ENCODE measurements around the gene CLEC9A. TPM values are rescaled to one million over a fixed set of nuclear protein-coding genes. Genes with fewer than 3 reads are reported as not detected.

The CLEC9A gene
- total and polyA plus RNA-seq, 9 of the 15 experiments (the other 6 are each of a cell fraction or from before 2014, with no cell fraction given): not detected

- no TSS peak for BruUV-seq (replicated peaks)
- Histone ChIP-seq H3K27me3 (ENCODE audit: control insufficient read depth in 2 of 2, insufficient read depth in 2 of 2, low read length in 2 of 2) (peaks cover 0 to 6% of the 10 kb centered on the region in 2 experiments; a peak in 1 of 5 replicates), H3K9me3 (replicated peaks; ENCODE audit: control insufficient read depth, insufficient read depth, low read depth, low read length) (no peaks in the 10 kb centered on the region), H3K9me1 (ENCODE audit: control insufficient read depth, insufficient read depth, low read length) (no peaks in the 10 kb centered on the region), H3K4me1 (replicated peaks in 1 of 2; ENCODE audit: control insufficient read depth in 2 of 2, insufficient read depth in 2 of 2, low read length in 2 of 2) (no peaks in the 10 kb centered on the region), H4K20me1 (replicated peaks; ENCODE audit: control insufficient read depth, insufficient read depth, low read length) (no peaks in the 10 kb centered on the region), H3K4me2 (ENCODE audit: insufficient read depth, low read length) (no peak overlapping the region), H2AFZ (ENCODE audit: low read depth, low read length) (no peak overlapping the region), H3K36me3 (ENCODE audit: control insufficient read depth, insufficient read depth, low read length) (no peaks in the 10 kb centered on the region), H3K9ac (ENCODE audit: insufficient read depth in 1 of 2, low read depth in 2 of 2, low read length in 2 of 2) (no peak overlapping the region), H3K27ac (ENCODE audit: extremely low read depth, low read depth, low read length) (no peak overlapping the region), H3K4me3 (no peak overlapping the region), H3K79me2 (ENCODE audit: control insufficient read depth, insufficient read depth, low read length) (no peaks in the 10 kb centered on the region)
- POLR2A ChIA-PET: no interaction called here
- in situ Hi-C loops (cut with MboI): no loop called here
- DNase-seq (ENCODE audit: extremely low read depth in 1 of 4, low spot score in 3 of 4) (no peak), FAIRE-seq (no peak), ATAC-seq (no peak)
- CTCF ChIA-PET (ENCODE audit: low intra/inter-chr PET ratio): no interaction called here
- intact Hi-C loops (cut with micrococcal nuclease): no loop called here
- WGBS (ENCODE audit: insufficient coverage, low coverage, missing lambda C conversion rate): 0% methylated on average over 3 of the region's 3 CpGs
- TF ChIP-seq ZNF696 (CRISPR knock-in tag; conservative IDR thresholded peaks at IDR 0.05) (no peak), THRB (CRISPR knock-in tag; conservative IDR thresholded peaks at IDR 0.05) (no peak), ADNP (tag; IDR thresholded peaks at IDR 0.05) (no peak), RFX1 (IDR thresholded peaks at IDR 0.05) (no peak), ARNT (IDR thresholded peaks at IDR 0.05) (no peak), POLR2B (IDR thresholded peaks at IDR 0.05; ENCODE audit: low read depth, partially characterized antibody) (no peak), SMAD3 (CRISPR knock-in tag; conservative IDR thresholded peaks at IDR 0.05) (no peak), BRD9 (IDR thresholded peaks at IDR 0.05; ENCODE audit: low read depth, partially characterized antibody) (no peak), NFE2 (IDR thresholded peaks at IDR 0.05; ENCODE audit: low read depth) (no peak), SRF (CRISPR knock-in tag; IDR thresholded peaks at IDR 0.05) (no peak), MYBL2 (IDR thresholded peaks at IDR 0.05; ENCODE audit: low read depth) (no peak), MYBL2 (CRISPR knock-in tag; IDR thresholded peaks at IDR 0.05; ENCODE audit: borderline replicate concordance) (no peak), PREB (CRISPR knock-in tag; IDR thresholded peaks at IDR 0.05) (no peak), BMI1 (IDR thresholded peaks at IDR 0.05; ENCODE audit: low read length) (no peak), HDAC8 (tag; IDR thresholded peaks at IDR 0.05) (no peak)
Observed at GRCh38 chr12:10095971-10096370, 65.5 kb downstream of the CLEC9A start.
